SJSA1 (cell line): ENCODE measurements around the gene RBM17. TPM values are rescaled to one million over a fixed set of nuclear protein-coding genes. Genes with fewer than 3 reads are reported as not detected.
A peak's percentile ranks its signal among the peaks of the same experiment; 100 is the strongest.
"Not testable (repeated sequence)": the region's sequence is repeated elsewhere in the genome, so short reads cannot be mapped to it uniquely, and the experiment has no call there.

Experiments
- DNase-seq, 2 experiments: peaks; one replicate each; pipeline ENCODE4 v3.0.0-alpha.2; 2015 to 2020; ENCODE audit warnings: low spot score in 2 of 2, low read depth in 1 of 2
- H3K27ac ChIP-seq: fragments of 250-450 bp; sonication (Bioruptor Pico); 2 replicates; pipeline ENCODE4 v1.5.1; 2020; ENCODE audit warnings: mild to moderate bottlenecking, moderate library complexity
- H3K27me3 ChIP-seq: fragments of 250-450 bp; sonication (Bioruptor Pico); replicated peaks from 2 replicates; pipeline ENCODE4 v1.5.1; 2020; ENCODE audit warnings: mild to moderate bottlenecking, moderate library complexity
- H3K36me3 ChIP-seq: fragments of 250-450 bp; sonication (Bioruptor Pico); 2 replicates; pipeline ENCODE4 v1.5.1; 2020; ENCODE audit warnings: mild to moderate bottlenecking
- H3K4me1 ChIP-seq: fragments of 250-450 bp; sonication (Bioruptor Pico); replicated peaks from 2 replicates; pipeline ENCODE4 v1.6.1; 2021; ENCODE audit warnings: mild to moderate bottlenecking
- H3K4me3 ChIP-seq: fragments of 250-450 bp; sonication (Bioruptor Pico); 2 replicates; pipeline ENCODE4 v1.5.1; 2020; ENCODE audit warnings: mild to moderate bottlenecking
- H3K9me3 ChIP-seq: fragments of 250-450 bp; sonication (Bioruptor Pico); replicated peaks from 2 replicates; pipeline ENCODE4 v1.5.1; 2020; ENCODE audit warnings: mild to moderate bottlenecking
- total RNA-seq: library from RNA; depleted of rRNA; stranded (reverse); fragments of >200 nt; shearing (Covaris generic); gene quantifications from 2 replicates; pipeline ENCODE4 v1.2.3, GENCODE V29; 2014

Gene RBM17
- total RNA-seq, 1 experiment from 2014 or later = 54.1 TPM

DNA sequence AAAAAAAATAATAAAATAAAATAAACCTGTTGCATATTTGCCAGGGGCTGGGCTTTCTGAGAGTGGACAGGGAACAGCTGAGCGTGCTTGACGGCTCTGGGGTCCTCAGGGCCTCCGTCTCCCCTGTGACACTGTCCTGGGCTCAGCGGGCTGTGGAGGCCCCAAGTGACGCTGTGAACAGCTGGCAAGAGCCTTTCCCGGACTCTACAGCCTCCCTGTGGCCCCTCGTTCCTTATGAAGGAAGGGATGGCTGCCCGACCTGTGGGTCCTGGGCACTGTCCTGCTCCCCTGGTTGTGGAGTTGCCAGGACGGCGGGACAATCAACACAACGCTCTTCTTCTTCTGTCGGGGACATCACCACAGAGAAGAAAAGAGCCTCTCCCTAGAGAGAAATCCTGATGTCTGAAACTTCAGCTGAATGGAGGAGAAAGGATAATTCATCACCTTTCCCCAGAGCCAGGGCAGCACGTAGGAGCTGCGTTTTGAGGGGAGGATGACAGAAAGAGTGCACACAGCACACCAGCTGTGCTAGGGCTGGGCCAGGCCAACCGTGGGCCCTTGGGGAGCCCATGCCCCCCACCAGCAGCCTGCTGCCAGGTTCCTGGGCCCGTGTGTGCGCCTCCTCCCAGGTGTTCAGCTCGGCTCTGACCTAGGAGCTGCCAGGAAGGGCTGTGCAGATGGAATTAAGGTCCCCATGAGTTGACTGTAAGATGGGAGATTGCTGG is 45.4 kb downstream of the RBM17 start:
- Histone ChIP-seq H3K9me3 (no peaks in the 10 kb centered on the region), H3K27me3 (no peaks in the 10 kb centered on the region), H3K4me3 (no peak overlapping the region), H3K4me1 (peaks cover 23% of the 10 kb centered on the region), H3K36me3 (no peaks in the 10 kb centered on the region), H3K27ac (no peak overlapping the region)
- DNase-seq = no peak

DNA sequence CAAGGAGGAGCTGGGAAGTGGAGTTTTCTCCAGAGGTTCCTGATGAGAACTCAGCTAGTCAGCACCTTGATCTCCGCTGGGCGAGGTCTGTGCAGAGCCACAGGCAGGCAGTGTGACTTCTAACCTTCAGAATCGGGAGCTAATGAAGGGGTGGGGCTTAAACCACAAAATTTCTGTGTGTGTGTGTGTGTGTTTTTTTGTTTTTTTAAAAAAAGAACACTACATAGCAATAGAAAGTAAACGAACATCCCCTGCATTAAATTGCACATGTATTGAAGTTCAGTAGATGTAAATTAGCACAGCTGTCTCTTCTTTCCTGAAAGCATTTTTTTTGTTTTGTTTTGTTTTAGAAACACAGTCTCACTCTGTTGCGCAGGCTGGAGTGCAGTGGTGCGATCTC is 46.2 kb downstream of the RBM17 start:
- H3K9me3 ChIP-seq = no peaks in the 10 kb centered on the region
- no peaks in the 10 kb centered on the region for H3K36me3 ChIP-seq
- no peak overlapping the region for H3K4me3 ChIP-seq
- H3K27me3 ChIP-seq = no peaks in the 10 kb centered on the region
- H3K4me1 ChIP-seq = peaks cover 18% of the 10 kb centered on the region
- no peak for DNase-seq
- H3K27ac ChIP-seq = no peak overlapping the region

DNA sequence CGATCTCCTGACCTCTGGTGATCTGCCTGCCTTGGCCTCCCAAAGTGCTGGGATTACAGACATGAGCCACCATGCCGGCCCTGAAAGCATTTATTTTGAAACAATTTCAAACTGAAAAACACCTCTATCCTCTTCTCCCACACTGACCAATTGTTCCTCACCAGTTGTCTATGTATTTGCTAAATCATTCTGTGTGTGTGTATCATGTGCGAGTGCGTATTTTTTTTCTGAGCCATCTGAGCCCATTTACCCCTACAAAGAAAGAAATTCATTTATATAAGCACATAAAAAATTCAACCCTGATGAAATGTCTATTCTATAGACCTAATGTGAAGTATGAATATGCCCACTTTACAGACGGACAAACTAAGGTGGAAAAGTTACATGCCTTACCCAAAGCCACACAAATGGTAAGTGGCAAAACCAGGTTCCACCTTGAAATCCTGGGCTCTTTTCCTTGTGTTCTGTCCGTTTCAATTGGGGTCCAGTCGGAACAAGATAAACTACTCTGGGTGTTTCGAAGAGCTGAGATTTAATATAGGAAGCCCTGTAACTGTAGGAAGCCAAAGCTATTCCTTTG is 46.8 kb downstream of the RBM17 start:
- Histone ChIP-seq H3K27ac (peak overlapping the region; percentile 43), H3K36me3 (no peaks in the 10 kb centered on the region), H3K27me3 (no peaks in the 10 kb centered on the region), H3K9me3 (no peaks in the 10 kb centered on the region), H3K4me3 (no peak overlapping the region), H3K4me1 (peaks cover 21% of the 10 kb centered on the region)
- DNase-seq = no peak

GRCh38 chr10:6136215-6137201 is 47.7 kb downstream of the RBM17 start:
- no peaks in the 10 kb centered on the region for H3K9me3 ChIP-seq
- H3K4me1 ChIP-seq = peaks cover 26% of the 10 kb centered on the region
- peak overlapping the region; percentile 43 for H3K27ac ChIP-seq
- H3K27me3 ChIP-seq = no peaks in the 10 kb centered on the region
- no peaks in the 10 kb centered on the region for H3K36me3 ChIP-seq
- H3K4me3 ChIP-seq = no peak overlapping the region
- peak; percentile 63 to 77 for DNase-seq

DNA sequence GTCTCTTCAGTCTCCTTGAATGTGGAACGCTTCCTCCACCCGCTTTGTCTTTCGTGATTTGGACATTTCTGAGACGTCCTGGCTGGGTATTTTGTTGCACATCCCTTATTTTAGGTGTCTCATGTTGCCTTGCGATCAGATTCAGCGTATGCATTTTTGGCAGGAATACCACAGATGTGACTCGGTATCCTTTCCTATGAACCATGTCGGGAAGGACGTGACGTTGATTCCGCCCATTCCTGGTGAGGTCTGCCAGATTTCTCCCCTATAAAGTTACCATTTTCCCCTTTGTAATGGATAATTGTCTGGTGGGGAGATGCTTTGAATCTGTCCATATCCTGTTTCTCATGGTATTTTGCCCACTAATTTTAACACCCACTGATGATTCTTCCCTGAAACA is 49.6 kb downstream of the RBM17 start:
- H3K9me3 ChIP-seq = no peaks in the 10 kb centered on the region
- H3K4me3 ChIP-seq = no peak overlapping the region
- DNase-seq = no peak
- no peaks in the 10 kb centered on the region for H3K36me3 ChIP-seq
- no peak overlapping the region for H3K27ac ChIP-seq
- peaks cover 30% of the 10 kb centered on the region for H3K4me1 ChIP-seq
- no peaks in the 10 kb centered on the region for H3K27me3 ChIP-seq

- Histone ChIP-seq H3K4me3 (no peak overlapping the region), H3K27me3 (no peaks in the 10 kb centered on the region), H3K9me3 (no peaks in the 10 kb centered on the region), H3K4me1 (peaks cover 37% of the 10 kb centered on the region), H3K36me3 (no peaks in the 10 kb centered on the region), H3K27ac (no peak overlapping the region)
- DNase-seq = no peak
These were observed 50.6 kb downstream of the RBM17 start for GRCh38 chr10:6139470-6139869.

GRCh38 chr10:6140141-6140841 is 51.5 kb downstream of the RBM17 start:
- H3K27me3 ChIP-seq = no peaks in the 10 kb centered on the region
- no peaks in the 10 kb centered on the region for H3K9me3 ChIP-seq
- no peak overlapping the region for H3K27ac ChIP-seq
- H3K4me3 ChIP-seq = no peak overlapping the region
- H3K4me1 ChIP-seq = peaks cover 42% of the 10 kb centered on the region
- DNase-seq = no peak
- H3K36me3 ChIP-seq = peaks cover 5% of the 10 kb centered on the region; the same call in 1 of the 2 replicates

- peaks cover 8% of the 10 kb centered on the region; the same call in 1 of the 2 replicates for H3K36me3 ChIP-seq
- no peak overlapping the region for H3K27ac ChIP-seq
- H3K4me3 ChIP-seq = peak overlapping the region; percentile 37
- no peak for DNase-seq
- H3K9me3 ChIP-seq = no peaks in the 10 kb centered on the region
- peaks cover 44% of the 10 kb centered on the region for H3K4me1 ChIP-seq
- H3K27me3 ChIP-seq = no peaks in the 10 kb centered on the region
These were observed 52.1 kb downstream of the RBM17 start for GRCh38 chr10:6140965-6141295.

DNA sequence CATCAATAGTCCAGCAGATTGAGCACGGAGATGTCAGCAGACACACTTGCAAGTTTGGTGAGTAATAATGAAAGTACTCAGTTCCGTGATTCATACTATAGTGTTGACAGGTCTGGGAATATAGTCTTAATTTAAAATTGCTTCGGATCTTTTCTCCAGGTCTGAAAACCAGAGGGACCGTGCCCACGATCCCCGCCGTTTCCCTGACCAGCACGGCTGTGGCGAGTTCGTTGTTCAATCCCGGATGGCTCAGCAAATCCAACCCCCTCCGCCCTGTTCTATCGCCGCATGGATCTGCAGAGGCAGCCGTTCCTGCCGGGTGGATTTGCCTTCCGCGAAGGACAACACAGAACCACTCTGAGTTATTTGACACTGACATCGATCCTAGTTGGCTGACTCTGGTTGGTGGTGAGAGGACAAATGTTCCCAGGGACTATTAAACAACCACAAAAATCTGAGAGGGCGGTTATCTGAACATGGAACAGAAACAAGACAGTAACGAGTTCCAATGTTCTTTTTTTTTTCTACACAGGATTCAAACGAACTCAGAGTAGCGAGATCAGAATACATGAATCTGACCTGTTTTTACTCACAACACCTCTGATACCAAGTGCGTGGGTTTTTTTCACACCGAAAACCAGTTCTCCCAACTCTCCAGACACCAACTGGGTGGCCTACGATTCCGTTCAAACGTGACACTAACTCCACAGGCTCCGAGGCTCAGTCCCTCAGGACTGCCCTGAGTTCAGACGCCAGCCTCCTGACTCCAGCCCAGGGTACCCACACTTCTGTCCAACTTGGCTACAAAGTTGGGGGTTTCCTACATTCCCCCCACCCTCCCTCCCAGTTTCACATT is 52.7 kb downstream of the RBM17 start:
- Histone ChIP-seq H3K4me1 (peaks cover 44% of the 10 kb centered on the region), H3K36me3 (peaks cover 10% of the 10 kb centered on the region; the same call in 1 of the 2 replicates)
- peak; percentile 65 to 82 for DNase-seq

GRCh38 chr10:6142186-6142585 is 53.4 kb downstream of the RBM17 start:
- not testable (repeated sequence) for H3K4me3 ChIP-seq, H3K9me3 ChIP-seq, H3K27me3 ChIP-seq, DNase-seq
- peak overlapping the region; percentile 59 for H3K27ac ChIP-seq
- H3K36me3 ChIP-seq = peaks cover 14% of the 10 kb centered on the region
- H3K4me1 ChIP-seq = peaks cover 43% of the 10 kb centered on the region

More for the DNA sequence above, 52.7 kb downstream of the RBM17 start:
- Histone ChIP-seq H3K9me3 (no peaks in the 10 kb centered on the region), H3K27me3 (no peaks in the 10 kb centered on the region), H3K27ac (peak overlapping the region; percentile 59), H3K4me3 (peak overlapping the region; percentile 37)

- DNase-seq = no peak
- H3K27ac ChIP-seq = no peak overlapping the region
- H3K27me3 ChIP-seq = no peaks in the 10 kb centered on the region
These were observed 53.8 kb downstream of the RBM17 start for GRCh38 chr10:6142644-6143043.

GRCh38 chr10:6143181-6143580 is 54.3 kb downstream of the RBM17 start:
- no peak overlapping the region for H3K4me3 ChIP-seq
- no peak for DNase-seq
- H3K27ac ChIP-seq = no peak overlapping the region
- H3K36me3 ChIP-seq = peaks cover 23% of the 10 kb centered on the region
- no peaks in the 10 kb centered on the region for H3K27me3 ChIP-seq
- peaks cover 52% of the 10 kb centered on the region for H3K4me1 ChIP-seq
- no peaks in the 10 kb centered on the region for H3K9me3 ChIP-seq

More at GRCh38 chr10:6142644-6143043, 53.8 kb downstream of the RBM17 start:
- Histone ChIP-seq H3K4me1 (peaks cover 47% of the 10 kb centered on the region), H3K9me3 (no peaks in the 10 kb centered on the region), H3K4me3 (no peak overlapping the region), H3K36me3 (peaks cover 18% of the 10 kb centered on the region)
